ENCODE results near the gene GOLPH3. TPM values are rescaled to one million over a fixed set of nuclear protein-coding genes. Genes with fewer than 3 reads are reported as not detected.

The GOLPH3 gene
- total and polyA plus RNA-seq, 2 experiments from 2014 or later: 68.5 to 96.1 TPM

DNA sequence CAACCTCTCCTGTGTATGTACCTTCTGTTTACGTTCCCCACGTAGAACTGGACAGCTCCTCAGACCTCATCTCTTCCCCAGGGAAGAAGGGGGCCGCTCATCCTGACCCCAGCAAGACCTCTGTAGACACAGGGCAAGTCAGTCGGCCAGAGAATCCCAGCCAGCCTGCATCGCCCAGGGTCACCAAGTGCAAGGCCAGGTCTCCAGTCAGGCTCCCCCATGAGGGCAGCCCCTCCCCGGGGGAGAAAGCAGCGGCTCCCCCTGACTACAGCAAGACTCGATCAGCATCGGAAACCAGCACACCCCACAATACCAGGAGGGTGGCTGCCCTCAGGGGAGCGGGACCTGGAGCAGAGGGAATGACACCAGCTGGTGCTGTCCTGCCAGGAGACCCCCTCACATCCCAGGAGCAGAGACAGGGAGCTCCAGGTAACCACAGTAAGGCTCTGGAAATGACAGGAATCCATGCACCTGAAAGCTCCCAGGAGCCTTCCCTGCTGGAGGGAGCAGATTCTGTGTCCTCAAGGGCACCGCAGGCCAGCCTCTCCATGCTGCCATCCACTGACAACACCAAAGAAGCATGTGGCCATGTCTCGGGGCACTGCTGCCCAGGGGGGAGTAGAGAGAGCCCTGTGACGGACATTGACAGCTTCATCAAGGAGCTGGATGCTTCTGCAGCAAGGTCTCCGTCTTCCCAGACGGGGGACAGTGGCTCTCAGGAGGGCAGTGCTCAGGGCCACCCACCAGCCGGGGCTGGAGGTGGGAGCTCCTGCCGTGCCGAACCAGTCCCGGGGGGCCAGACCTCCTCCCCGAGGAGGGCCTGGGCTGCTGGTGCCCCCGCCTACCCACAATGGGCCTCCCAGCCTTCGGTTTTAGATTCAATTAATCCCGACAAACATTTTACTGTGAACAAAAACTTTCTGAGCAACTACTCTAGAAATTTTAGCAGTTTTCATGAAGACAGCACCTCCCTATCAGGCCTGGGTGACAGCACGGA lies 86.7 kb downstream of the GOLPH3 start:
- Mint-ChIP-seq H3K27ac (no peak overlapping the region), H3K9me3 (no peaks in the 10 kb centered on the region), H3K36me3 (ENCODE audit: low read depth) (peaks cover 7% of the 10 kb centered on the region; the same call in 1 of the 3 replicates), H3K4me3 (no peak overlapping the region), H3K27me3 (ENCODE audit: insufficient read depth, low read depth, poor library complexity) (peaks cover 6% of the 10 kb centered on the region), H3K4me1 (no peaks in the 10 kb centered on the region)
- H4K20me1 ChIP-seq (replicated peaks; ENCODE audit: insufficient read depth): no peaks in the 10 kb centered on the region
- H3K4me2 ChIP-seq: no peak overlapping the region
- H3K9me2 ChIP-seq (ENCODE audit: insufficient read depth): no peaks in the 10 kb centered on the region
- no peaks in the 10 kb centered on the region for H3K36me3 ChIP-seq (ENCODE audit: insufficient read depth)
- H3K4me3 ChIP-seq: no peak overlapping the region
- no peaks in the 10 kb centered on the region for H3K4me1 ChIP-seq (ENCODE audit: insufficient read depth)
- no peak overlapping the region for H2AFZ ChIP-seq
- ATAC-seq (no peak), DNase-seq (ENCODE audit: low spot score) (no peak)
- H3K27me3 ChIP-seq (ENCODE audit: insufficient read depth): no peaks in the 10 kb centered on the region
- no peaks in the 10 kb centered on the region for H3K79me2 ChIP-seq (replicated peaks; ENCODE audit: insufficient read depth)
- no peak overlapping the region for H3K27ac ChIP-seq (ENCODE audit: low read depth)
- no peaks in the 10 kb centered on the region for H3F3A ChIP-seq (replicated peaks; ENCODE audit: low read depth)
- no peak for TF ChIP-seq EZH2phosphoT487 (IDR thresholded peaks at IDR 0.05; ENCODE audit: unreplicated experiment)
- TF ChIP-seq ZNF114 (CRISPR knock-in tag; IDR thresholded peaks at IDR 0.05): no peak
- no peak for TF ChIP-seq STAT1 (IDR thresholded peaks at IDR 0.05; ENCODE audit: unreplicated experiment)
- TF ChIP-seq, protein P1, sequence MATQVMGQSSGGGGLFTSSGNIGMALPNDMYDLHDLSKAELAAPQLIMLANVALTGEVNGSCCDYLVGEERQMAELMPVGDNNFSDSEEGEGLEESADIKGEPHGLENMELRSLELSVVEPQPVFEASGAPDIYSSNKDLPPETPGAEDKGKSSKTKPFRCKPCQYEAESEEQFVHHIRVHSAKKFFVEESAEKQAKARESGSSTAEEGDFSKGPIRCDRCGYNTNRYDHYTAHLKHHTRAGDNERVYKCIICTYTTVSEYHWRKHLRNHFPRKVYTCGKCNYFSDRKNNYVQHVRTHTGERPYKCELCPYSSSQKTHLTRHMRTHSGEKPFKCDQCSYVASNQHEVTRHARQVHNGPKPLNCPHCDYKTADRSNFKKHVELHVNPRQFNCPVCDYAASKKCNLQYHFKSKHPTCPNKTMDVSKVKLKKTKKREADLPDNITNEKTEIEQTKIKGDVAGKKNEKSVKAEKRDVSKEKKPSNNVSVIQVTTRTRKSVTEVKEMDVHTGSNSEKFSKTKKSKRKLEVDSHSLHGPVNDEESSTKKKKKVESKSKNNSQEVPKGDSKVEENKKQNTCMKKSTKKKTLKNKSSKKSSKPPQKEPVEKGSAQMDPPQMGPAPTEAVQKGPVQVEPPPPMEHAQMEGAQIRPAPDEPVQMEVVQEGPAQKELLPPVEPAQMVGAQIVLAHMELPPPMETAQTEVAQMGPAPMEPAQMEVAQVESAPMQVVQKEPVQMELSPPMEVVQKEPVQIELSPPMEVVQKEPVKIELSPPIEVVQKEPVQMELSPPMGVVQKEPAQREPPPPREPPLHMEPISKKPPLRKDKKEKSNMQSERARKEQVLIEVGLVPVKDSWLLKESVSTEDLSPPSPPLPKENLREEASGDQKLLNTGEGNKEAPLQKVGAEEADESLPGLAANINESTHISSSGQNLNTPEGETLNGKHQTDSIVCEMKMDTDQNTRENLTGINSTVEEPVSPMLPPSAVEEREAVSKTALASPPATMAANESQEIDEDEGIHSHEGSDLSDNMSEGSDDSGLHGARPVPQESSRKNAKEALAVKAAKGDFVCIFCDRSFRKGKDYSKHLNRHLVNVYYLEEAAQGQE (IDR thresholded peaks at IDR 0.05; ENCODE audit: unreplicated experiment): no peak
- no peak for TF ChIP-seq POLR2AphosphoS5 (IDR thresholded peaks at IDR 0.05; ENCODE audit: low read depth)
- TF ChIP-seq ZNF331 (CRISPR knock-in tag; IDR thresholded peaks at IDR 0.05; ENCODE audit: low read depth): no peak
- TF ChIP-seq JUNB (IDR thresholded peaks at IDR 0.05; ENCODE audit: unreplicated experiment): no peak
- no peak for TF ChIP-seq EZH2 (IDR thresholded peaks at IDR 0.05; ENCODE audit: low read depth, unreplicated experiment)
- no peak for TF ChIP-seq CREB1 (CRISPR knock-in tag; IDR thresholded peaks at IDR 0.05; ENCODE audit: low read depth)
- TF ChIP-seq, protein P2, sequence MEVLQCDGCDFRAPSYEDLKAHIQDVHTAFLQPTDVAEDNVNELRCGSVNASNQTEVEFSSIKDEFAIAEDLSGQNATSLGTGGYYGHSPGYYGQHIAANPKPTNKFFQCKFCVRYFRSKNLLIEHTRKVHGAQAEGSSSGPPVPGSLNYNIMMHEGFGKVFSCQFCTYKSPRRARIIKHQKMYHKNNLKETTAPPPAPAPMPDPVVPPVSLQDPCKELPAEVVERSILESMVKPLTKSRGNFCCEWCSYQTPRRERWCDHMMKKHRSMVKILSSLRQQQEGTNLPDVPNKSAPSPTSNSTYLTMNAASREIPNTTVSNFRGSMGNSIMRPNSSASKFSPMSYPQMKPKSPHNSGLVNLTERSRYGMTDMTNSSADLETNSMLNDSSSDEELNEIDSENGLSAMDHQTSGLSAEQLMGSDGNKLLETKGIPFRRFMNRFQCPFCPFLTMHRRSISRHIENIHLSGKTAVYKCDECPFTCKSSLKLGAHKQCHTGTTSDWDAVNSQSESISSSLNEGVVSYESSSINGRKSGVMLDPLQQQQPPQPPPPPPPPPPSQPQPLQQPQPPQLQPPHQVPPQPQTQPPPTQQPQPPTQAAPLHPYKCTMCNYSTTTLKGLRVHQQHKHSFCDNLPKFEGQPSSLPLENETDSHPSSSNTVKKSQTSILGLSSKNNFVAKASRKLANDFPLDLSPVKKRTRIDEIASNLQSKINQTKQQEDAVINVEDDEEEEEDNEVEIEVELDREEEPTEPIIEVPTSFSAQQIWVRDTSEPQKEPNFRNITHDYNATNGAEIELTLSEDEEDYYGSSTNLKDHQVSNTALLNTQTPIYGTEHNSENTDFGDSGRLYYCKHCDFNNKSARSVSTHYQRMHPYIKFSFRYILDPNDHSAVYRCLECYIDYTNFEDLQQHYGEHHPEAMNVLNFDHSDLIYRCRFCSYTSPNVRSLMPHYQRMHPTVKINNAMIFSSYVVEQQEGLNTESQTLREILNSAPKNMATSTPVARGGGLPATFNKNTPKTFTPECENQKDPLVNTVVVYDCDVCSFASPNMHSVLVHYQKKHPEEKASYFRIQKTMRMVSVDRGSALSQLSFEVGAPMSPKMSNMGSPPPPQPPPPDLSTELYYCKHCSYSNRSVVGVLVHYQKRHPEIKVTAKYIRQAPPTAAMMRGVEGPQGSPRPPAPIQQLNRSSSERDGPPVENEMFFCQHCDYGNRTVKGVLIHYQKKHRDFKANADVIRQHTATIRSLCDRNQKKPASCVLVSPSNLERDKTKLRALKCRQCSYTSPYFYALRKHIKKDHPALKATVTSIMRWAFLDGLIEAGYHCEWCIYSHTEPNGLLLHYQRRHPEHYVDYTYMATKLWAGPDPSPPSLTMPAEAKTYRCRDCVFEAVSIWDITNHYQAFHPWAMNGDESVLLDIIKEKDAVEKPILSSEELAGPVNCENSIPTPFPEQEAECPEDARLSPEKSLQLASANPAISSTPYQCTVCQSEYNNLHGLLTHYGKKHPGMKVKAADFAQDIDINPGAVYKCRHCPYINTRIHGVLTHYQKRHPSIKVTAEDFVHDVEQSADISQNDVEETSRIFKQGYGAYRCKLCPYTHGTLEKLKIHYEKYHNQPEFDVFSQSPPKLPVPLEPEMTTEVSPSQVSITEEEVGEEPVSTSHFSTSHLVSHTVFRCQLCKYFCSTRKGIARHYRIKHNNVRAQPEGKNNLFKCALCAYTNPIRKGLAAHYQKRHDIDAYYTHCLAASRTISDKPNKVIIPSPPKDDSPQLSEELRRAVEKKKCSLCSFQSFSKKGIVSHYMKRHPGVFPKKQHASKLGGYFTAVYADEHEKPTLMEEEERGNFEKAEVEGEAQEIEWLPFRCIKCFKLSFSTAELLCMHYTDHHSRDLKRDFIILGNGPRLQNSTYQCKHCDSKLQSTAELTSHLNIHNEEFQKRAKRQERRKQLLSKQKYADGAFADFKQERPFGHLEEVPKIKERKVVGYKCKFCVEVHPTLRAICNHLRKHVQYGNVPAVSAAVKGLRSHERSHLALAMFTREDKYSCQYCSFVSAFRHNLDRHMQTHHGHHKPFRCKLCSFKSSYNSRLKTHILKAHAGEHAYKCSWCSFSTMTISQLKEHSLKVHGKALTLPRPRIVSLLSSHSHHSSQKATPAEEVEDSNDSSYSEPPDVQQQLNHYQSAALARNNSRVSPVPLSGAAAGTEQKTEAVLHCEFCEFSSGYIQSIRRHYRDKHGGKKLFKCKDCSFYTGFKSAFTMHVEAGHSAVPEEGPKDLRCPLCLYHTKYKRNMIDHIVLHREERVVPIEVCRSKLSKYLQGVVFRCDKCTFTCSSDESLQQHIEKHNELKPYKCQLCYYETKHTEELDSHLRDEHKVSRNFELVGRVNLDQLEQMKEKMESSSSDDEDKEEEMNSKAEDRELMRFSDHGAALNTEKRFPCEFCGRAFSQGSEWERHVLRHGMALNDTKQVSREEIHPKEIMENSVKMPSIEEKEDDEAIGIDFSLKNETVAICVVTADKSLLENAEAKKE (CRISPR knock-in tag; IDR thresholded peaks at IDR 0.05): no peak
- TF ChIP-seq NANOG (IDR thresholded peaks at IDR 0.05; ENCODE audit: borderline replicate concordance): no peak
- TF ChIP-seq, protein P3, sequence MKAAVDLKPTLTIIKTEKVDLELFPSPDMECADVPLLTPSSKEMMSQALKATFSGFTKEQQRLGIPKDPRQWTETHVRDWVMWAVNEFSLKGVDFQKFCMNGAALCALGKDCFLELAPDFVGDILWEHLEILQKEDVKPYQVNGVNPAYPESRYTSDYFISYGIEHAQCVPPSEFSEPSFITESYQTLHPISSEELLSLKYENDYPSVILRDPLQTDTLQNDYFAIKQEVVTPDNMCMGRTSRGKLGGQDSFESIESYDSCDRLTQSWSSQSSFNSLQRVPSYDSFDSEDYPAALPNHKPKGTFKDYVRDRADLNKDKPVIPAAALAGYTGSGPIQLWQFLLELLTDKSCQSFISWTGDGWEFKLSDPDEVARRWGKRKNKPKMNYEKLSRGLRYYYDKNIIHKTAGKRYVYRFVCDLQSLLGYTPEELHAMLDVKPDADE (IDR thresholded peaks at IDR 0.05): no peak
- TF ChIP-seq, protein P4, sequence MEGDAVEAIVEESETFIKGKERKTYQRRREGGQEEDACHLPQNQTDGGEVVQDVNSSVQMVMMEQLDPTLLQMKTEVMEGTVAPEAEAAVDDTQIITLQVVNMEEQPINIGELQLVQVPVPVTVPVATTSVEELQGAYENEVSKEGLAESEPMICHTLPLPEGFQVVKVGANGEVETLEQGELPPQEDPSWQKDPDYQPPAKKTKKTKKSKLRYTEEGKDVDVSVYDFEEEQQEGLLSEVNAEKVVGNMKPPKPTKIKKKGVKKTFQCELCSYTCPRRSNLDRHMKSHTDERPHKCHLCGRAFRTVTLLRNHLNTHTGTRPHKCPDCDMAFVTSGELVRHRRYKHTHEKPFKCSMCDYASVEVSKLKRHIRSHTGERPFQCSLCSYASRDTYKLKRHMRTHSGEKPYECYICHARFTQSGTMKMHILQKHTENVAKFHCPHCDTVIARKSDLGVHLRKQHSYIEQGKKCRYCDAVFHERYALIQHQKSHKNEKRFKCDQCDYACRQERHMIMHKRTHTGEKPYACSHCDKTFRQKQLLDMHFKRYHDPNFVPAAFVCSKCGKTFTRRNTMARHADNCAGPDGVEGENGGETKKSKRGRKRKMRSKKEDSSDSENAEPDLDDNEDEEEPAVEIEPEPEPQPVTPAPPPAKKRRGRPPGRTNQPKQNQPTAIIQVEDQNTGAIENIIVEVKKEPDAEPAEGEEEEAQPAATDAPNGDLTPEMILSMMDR (conservative IDR thresholded peaks at IDR 0.05; ENCODE audit: low read depth in 2 of 2): no peak

Data from GM23338 (cell line).